ACC112 (cell line): ENCODE measurements around the gene TASL.

Source experiments
- H2AFZ ChIP-seq: fragments of 200-600 bp; sonication (generic); one replicate; pipeline ENCODE4 v1.6.0; 2017; ENCODE audit warnings: antibody characterized with exemption, low read length; ENCODE audit not compliant: unreplicated experiment
- H3K27ac ChIP-seq: fragments of 200-600 bp; sonication (generic); 2 replicates; pipeline ENCODE4 v1.5.1; 2014; ENCODE audit warnings: low read depth, mild to moderate bottlenecking, antibody characterized with exemption, low read length, moderate library complexity
- H3K27me3 ChIP-seq: fragments of 200-600 bp; sonication (generic); 2 replicates; pipeline ENCODE4 v1.6.1; 2014; ENCODE audit warnings: mild to moderate bottlenecking, antibody characterized with exemption, low read length, moderate library complexity, mixed read lengths; ENCODE audit not compliant: insufficient read depth
- H3K36me3 ChIP-seq: fragments of 200-600 bp; sonication (generic); 2 replicates; pipeline ENCODE4 v1.6.1; 2016; ENCODE audit warnings: mild to moderate bottlenecking, antibody characterized with exemption, low read length, moderate library complexity, mixed read lengths; ENCODE audit not compliant: insufficient read depth
- H3K4me1 ChIP-seq: fragments of 200-600 bp; sonication (generic); one replicate; pipeline ENCODE4 v1.6.1; 2016; ENCODE audit warnings: low read length, mixed read lengths; ENCODE audit not compliant: insufficient read depth, unreplicated experiment, control insufficient read depth
- H3K4me3 ChIP-seq: fragments of 200-600 bp; sonication (generic); 2 replicates; pipeline ENCODE4 v1.5.1; 2014; ENCODE audit warnings: mild to moderate bottlenecking, low read depth, low read length
- H3K79me2 ChIP-seq: fragments of 200-600 bp; sonication (generic); one replicate; pipeline ENCODE4 v1.6.0; 2016; ENCODE audit warnings: low read length; ENCODE audit not compliant: control insufficient read depth, unreplicated experiment, insufficient read depth

Gene TASL, protein sequence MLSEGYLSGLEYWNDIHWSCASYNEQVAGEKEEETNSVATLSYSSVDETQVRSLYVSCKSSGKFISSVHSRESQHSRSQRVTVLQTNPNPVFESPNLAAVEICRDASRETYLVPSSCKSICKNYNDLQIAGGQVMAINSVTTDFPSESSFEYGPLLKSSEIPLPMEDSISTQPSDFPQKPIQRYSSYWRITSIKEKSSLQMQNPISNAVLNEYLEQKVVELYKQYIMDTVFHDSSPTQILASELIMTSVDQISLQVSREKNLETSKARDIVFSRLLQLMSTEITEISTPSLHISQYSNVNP

DNA sequence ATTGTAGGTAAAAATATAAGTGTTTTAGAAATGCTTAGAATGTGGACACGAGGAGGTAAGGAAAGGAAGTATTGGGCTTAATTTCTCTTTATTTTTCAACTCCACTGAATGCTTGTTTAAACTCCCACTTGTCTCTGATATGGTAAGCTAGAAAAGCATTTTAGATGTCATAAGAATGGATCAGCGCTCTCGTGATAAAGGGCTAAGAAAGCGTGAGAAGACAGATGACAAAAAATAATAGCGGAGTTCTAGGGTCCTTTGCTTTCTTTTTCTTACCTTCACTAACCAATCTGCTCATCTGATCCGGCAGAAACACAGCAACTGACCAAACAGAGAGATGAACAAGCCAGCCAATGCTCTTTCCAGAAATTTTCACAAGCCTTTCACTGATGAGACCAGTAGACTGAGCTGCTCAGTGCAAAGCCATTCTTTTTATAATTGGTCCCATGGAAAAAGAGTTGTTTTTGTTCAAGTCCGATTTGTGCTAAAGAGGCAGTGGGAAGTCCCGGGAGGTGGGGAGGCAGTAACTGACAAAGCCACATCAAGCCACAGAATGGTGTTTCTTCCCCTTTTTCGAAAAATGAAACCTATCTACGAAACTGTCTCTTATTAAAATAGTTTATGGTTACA is at the start of gene TASL:
TASL (minus strand) TSS at position 405 of the 630 bp plus-strand sequence. CDS start 17,411 bp downstream, outside the sequence.
- Histone ChIP-seq H2AFZ (no peak within 1 kb of the TSS), H3K4me3 (no peak within 1 kb of the TSS), H3K36me3 (no peaks in the 10 kb centered on the region)

DNA sequence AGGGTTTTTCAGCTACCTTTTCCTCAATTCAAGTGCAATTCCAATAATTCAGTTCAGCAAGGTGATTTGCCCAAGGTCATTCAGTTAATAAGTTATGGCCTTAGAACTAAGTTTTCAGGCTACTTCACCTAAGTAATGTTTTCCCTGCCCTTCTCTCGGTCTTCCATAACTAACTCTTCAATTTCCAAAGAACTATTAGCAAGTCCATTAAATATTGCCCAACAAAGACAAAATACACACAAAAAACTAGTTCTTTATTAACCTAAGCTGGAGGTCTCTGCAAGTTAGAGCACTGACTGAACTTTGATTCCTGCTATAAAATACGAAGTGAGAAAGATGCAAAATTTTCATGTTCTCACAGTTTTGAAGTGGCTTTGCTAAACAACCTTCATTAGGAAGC is 48.8 kb upstream of the TASL start:
- Histone ChIP-seq H3K4me1 (peaks cover 2% of the 10 kb centered on the region), H3K4me3 (no peak overlapping the region), H3K36me3 (no peaks in the 10 kb centered on the region), H2AFZ (no peak overlapping the region), H3K27ac (no peak overlapping the region), H3K79me2 (no peaks in the 10 kb centered on the region), H3K27me3 (no peaks in the 10 kb centered on the region)

More for the DNA sequence above, at the start of gene TASL:
- no peaks in the 10 kb centered on the region for H3K27me3 ChIP-seq
- H3K79me2 ChIP-seq, result no peaks in the 10 kb centered on the region
- no peak within 1 kb of the TSS for H3K27ac ChIP-seq
- H3K4me1 ChIP-seq, result no peaks in the 10 kb centered on the region

GRCh38 chrX:30622361-30622760 is 44.8 kb upstream of the TASL start:
- H3K4me3 ChIP-seq, result no peak overlapping the region
- no peaks in the 10 kb centered on the region for H3K36me3 ChIP-seq
- H2AFZ ChIP-seq, result no peak overlapping the region
- H3K4me1 ChIP-seq, result peaks cover 16% of the 10 kb centered on the region
- H3K27me3 ChIP-seq, result no peaks in the 10 kb centered on the region
- no peaks in the 10 kb centered on the region for H3K79me2 ChIP-seq
- H3K27ac ChIP-seq, result no peak overlapping the region

- Histone ChIP-seq H3K4me1 (peaks cover 16% of the 10 kb centered on the region), H3K27ac (peak overlapping the region; percentile 29; the same call in 1 of the 2 replicates), H3K79me2 (no peaks in the 10 kb centered on the region), H3K36me3 (no peaks in the 10 kb centered on the region), H3K4me3 (no peak overlapping the region), H2AFZ (no peak overlapping the region), H3K27me3 (no peaks in the 10 kb centered on the region)
These were observed 43.5 kb upstream of the TASL start for GRCh38 chrX:30620980-30621618.

GRCh38 chrX:30620125-30620524 is 42.6 kb upstream of the TASL start:
- H3K27ac ChIP-seq, result no peak overlapping the region
- H3K4me1 ChIP-seq, result peaks cover 20% of the 10 kb centered on the region
- no peaks in the 10 kb centered on the region for H3K36me3 ChIP-seq
- no peak overlapping the region for H2AFZ ChIP-seq
- H3K4me3 ChIP-seq, result no peak overlapping the region
- H3K79me2 ChIP-seq, result no peaks in the 10 kb centered on the region
- H3K27me3 ChIP-seq, result no peaks in the 10 kb centered on the region

DNA sequence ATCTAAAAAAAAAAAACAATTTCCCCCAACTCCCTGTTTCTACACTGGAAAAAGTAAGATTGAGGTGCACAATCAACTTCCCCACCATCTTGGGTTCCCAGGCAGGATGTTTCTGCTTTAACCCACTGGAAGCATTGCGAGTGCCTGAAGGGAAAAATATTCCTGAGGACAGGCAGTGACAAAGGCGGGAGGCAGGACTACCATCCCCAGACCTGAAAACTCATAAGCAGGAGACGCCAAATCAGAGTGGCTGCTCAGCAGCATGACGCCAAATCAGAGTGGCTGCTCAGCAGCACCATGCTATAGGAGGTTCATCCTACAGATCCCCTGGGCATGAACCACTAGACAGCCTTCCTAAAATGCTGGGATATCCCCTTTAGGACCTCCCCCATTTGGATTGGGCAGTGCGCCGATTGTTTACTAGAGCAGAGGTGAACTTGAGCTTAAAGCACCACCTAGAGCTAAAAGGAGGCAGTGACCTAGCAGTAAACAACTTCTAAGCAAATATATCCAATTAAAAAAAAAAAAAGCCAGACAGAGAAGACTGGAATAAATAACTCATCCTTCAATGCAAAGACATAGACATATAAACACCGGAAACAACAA is 40.7 kb upstream of the TASL start:
- H3K4me1 ChIP-seq, result peaks cover 24% of the 10 kb centered on the region
- H2AFZ ChIP-seq, result no peak overlapping the region
- H3K27ac ChIP-seq, result no peak overlapping the region
- no peaks in the 10 kb centered on the region for H3K36me3 ChIP-seq
- H3K79me2 ChIP-seq, result no peaks in the 10 kb centered on the region
- no peaks in the 10 kb centered on the region for H3K27me3 ChIP-seq
- no peak overlapping the region for H3K4me3 ChIP-seq

DNA sequence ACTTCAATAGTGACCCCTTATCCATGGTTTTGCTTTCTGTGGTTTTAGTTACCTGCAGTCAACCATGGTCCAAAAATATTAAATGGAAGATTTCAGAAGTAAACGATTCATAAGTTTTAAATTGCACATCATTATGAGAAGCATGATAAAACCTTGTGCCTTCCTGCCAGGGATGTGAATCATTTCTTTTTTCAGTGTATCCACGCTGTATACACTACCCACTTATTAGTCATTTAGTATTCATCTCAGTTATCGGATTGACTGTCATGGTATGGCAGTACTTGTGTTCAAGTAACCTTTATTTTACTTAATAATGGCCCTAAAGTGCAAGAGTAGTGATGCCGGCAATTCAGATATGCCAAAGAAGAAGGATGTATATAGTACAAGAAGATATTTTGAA is 37.7 kb upstream of the TASL start:
- H3K79me2 ChIP-seq, result no peaks in the 10 kb centered on the region
- H3K27ac ChIP-seq, result no peak overlapping the region
- H2AFZ ChIP-seq, result no peak overlapping the region
- no peaks in the 10 kb centered on the region for H3K36me3 ChIP-seq
- no peak overlapping the region for H3K4me3 ChIP-seq
- H3K27me3 ChIP-seq, result no peaks in the 10 kb centered on the region
- peaks cover 12% of the 10 kb centered on the region for H3K4me1 ChIP-seq

- no peak overlapping the region for H3K4me3 ChIP-seq
- H3K79me2 ChIP-seq, result no peaks in the 10 kb centered on the region
- H3K27ac ChIP-seq, result no peak overlapping the region
These were observed 36.2 kb upstream of the TASL start for GRCh38 chrX:30613721-30614120.

DNA sequence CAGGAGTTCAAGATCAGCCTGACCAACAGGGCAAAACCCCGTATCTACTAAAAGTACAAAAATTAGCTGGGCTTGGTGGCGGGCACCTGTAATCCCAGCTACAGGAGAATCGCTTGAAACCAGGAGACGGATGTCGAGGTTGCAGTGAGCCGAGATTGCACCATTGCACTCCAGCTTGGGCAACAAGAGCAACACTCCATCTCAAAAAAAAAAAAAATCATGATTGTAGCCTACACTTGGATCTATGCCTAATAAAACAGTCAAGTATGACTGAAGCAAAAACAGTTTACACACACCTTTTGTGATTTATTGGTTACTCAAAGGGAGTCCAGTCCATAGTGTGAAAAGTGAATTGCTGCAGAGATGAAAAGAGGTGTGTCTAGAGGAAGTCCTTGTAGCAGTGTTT is 34.7 kb upstream of the TASL start:
- H3K27ac ChIP-seq, result no peak overlapping the region
- H3K36me3 ChIP-seq, result no peaks in the 10 kb centered on the region
- no peak overlapping the region for H3K4me3 ChIP-seq
- no peaks in the 10 kb centered on the region for H3K27me3 ChIP-seq
- no peak overlapping the region for H2AFZ ChIP-seq
- H3K79me2 ChIP-seq, result no peaks in the 10 kb centered on the region
- peaks cover 10% of the 10 kb centered on the region for H3K4me1 ChIP-seq

More at GRCh38 chrX:30613721-30614120, 36.2 kb upstream of the TASL start:
- no peaks in the 10 kb centered on the region for H3K36me3 ChIP-seq
- no peaks in the 10 kb centered on the region for H3K27me3 ChIP-seq
- H3K4me1 ChIP-seq, result peaks cover 10% of the 10 kb centered on the region
- no peak overlapping the region for H2AFZ ChIP-seq

GRCh38 chrX:30610026-30610425 is 32.5 kb upstream of the TASL start:
- no peak overlapping the region for H2AFZ ChIP-seq
- H3K27ac ChIP-seq, result no peak overlapping the region
- H3K79me2 ChIP-seq, result no peaks in the 10 kb centered on the region
- H3K27me3 ChIP-seq, result no peaks in the 10 kb centered on the region
- no peak overlapping the region for H3K4me3 ChIP-seq
- H3K36me3 ChIP-seq, result no peaks in the 10 kb centered on the region
- peaks cover 5% of the 10 kb centered on the region for H3K4me1 ChIP-seq
